ENCODE results near the gene HACD3.

DNA sequence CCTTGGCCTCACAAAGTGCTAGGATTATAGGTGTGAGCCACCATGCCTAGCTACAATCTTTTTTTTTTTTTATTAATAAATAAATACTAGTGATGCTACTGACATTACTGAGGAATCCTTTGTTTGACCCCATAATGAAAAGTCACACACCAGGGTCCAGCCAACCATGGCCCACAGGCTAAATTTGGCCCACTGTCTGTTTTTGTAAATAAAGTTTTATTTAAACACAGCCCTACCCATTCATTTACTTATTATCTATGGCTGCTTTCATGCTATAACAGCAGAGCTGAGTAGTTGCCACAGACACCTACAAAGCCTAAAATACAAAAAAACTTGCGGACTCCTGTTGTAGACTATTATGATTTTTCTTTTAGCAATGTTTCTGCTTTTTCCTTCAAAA, 73.3 kb downstream of the HACD3 start:
- TF ChIP-seq POLR2A (IDR thresholded peaks at IDR 0.05) = no peak
- TF ChIP-seq, protein P1, sequence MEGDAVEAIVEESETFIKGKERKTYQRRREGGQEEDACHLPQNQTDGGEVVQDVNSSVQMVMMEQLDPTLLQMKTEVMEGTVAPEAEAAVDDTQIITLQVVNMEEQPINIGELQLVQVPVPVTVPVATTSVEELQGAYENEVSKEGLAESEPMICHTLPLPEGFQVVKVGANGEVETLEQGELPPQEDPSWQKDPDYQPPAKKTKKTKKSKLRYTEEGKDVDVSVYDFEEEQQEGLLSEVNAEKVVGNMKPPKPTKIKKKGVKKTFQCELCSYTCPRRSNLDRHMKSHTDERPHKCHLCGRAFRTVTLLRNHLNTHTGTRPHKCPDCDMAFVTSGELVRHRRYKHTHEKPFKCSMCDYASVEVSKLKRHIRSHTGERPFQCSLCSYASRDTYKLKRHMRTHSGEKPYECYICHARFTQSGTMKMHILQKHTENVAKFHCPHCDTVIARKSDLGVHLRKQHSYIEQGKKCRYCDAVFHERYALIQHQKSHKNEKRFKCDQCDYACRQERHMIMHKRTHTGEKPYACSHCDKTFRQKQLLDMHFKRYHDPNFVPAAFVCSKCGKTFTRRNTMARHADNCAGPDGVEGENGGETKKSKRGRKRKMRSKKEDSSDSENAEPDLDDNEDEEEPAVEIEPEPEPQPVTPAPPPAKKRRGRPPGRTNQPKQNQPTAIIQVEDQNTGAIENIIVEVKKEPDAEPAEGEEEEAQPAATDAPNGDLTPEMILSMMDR (IDR thresholded peaks at IDR 0.05) = no peak
